Activated T-cell treated with anti-CD3 and anti-CD28 coated beads, Interleukin-2, amount 50 U/mL, for 72 hours (primary cell): ENCODE results near the gene GRID1. TPM values are rescaled to one million over a fixed set of nuclear protein-coding genes. Genes with fewer than 3 reads are reported as not detected.

ENCODE experiments used
- ATAC-seq, 2 donors: fragments of 150-1000 bp; cut with Tn5 transposase; replicated peaks in 1 of 2; 2 replicates each; pipeline ENCODE4 v1.10.0; 2021; ENCODE audit warnings: moderate library complexity in 2 of 2, mild to moderate bottlenecking in 1 of 2
- DNase-seq, 2 donors: peaks; one replicate each; pipeline ENCODE4 v3.0.0; 2021 to 2022; ENCODE audit warnings: mixed read lengths in 1 of 2
- H3K27ac Mint-ChIP-seq: one replicate; pipeline ENCODE4 v1.8.0; 2022; ENCODE audit warnings: mild to moderate bottlenecking, moderate library complexity, mixed read lengths
- H3K27me3 Mint-ChIP-seq: one replicate; pipeline ENCODE4 v1.8.0; 2022; ENCODE audit warnings: low read depth, mixed read lengths
- H3K36me3 Mint-ChIP-seq, 2 donors: one replicate each; pipeline ENCODE4 v1.8.0; 2022; ENCODE audit warnings: mixed read lengths in 2 of 2, mild to moderate bottlenecking in 1 of 2; ENCODE audit not compliant: insufficient read depth in 2 of 2
- H3K4me1 Mint-ChIP-seq: one replicate; pipeline ENCODE4 v1.8.0; 2022; ENCODE audit warnings: low read depth, mixed read lengths
- H3K4me3 Mint-ChIP-seq, 2 donors: one replicate each; pipeline ENCODE4 v1.8.0; 2022; ENCODE audit warnings: mild to moderate bottlenecking in 2 of 2, mixed read lengths in 2 of 2, moderate library complexity in 2 of 2
- H3K9me3 Mint-ChIP-seq, 2 donors: one replicate each; pipeline ENCODE4 v1.8.0; 2022; ENCODE audit warnings: mixed read lengths in 2 of 2
- total RNA-seq, 2 donors: library from RNA; stranded (reverse); gene quantifications; one replicate each; pipeline ENCODE4 v1.2.3, GENCODE V29; 2022

Gene GRID1
- total RNA-seq, 2 donors from 2014 or later = not detected

- Mint-ChIP-seq H3K9me3 (no peaks in the 10 kb centered on the region), H3K27ac (no peak overlapping the region), H3K4me3 (no peak overlapping the region), H3K27me3 (no peaks in the 10 kb centered on the region), H3K36me3 (no peaks in the 10 kb centered on the region), H3K4me1 (no peaks in the 10 kb centered on the region)
- ATAC-seq (no peak), DNase-seq (no peak)
Measured at GRCh38 chr10:86287966-86288579, 78.5 kb downstream of the GRID1 start.

GRCh38 chr10:86287110-86287793 lies 79.3 kb downstream of the GRID1 start:
- no peak for DNase-seq
- Mint-ChIP-seq H3K4me3 (no peak overlapping the region), H3K9me3 (no peaks in the 10 kb centered on the region)

GRCh38 chr10:86286236-86287109 lies 80.1 kb downstream of the GRID1 start:
- no peak for ATAC-seq
- H3K27me3 Mint-ChIP-seq = no peaks in the 10 kb centered on the region
- H3K4me3 Mint-ChIP-seq = no peak overlapping the region
- no peaks in the 10 kb centered on the region for H3K9me3 Mint-ChIP-seq
- H3K36me3 Mint-ChIP-seq = no peaks in the 10 kb centered on the region
- DNase-seq = no peak
- H3K27ac Mint-ChIP-seq = no peak overlapping the region
- H3K4me1 Mint-ChIP-seq = no peaks in the 10 kb centered on the region

More at GRCh38 chr10:86287110-86287793, 79.3 kb downstream of the GRID1 start:
- H3K27ac Mint-ChIP-seq = no peak overlapping the region
- no peak for ATAC-seq
- no peaks in the 10 kb centered on the region for H3K4me1 Mint-ChIP-seq
- H3K27me3 Mint-ChIP-seq = no peaks in the 10 kb centered on the region
- no peaks in the 10 kb centered on the region for H3K36me3 Mint-ChIP-seq

GRCh38 chr10:86285136-86285790 lies 81.3 kb downstream of the GRID1 start:
- DNase-seq (no peak), ATAC-seq (no peak)
- no peaks in the 10 kb centered on the region for H3K36me3 Mint-ChIP-seq
- no peaks in the 10 kb centered on the region for H3K27me3 Mint-ChIP-seq
- H3K4me1 Mint-ChIP-seq = no peaks in the 10 kb centered on the region
- no peak overlapping the region for H3K4me3 Mint-ChIP-seq
- H3K9me3 Mint-ChIP-seq = peaks cover under 1 to 3% of the 10 kb centered on the region in 2 donors
- no peak overlapping the region for H3K27ac Mint-ChIP-seq

GRCh38 chr10:86284355-86285105 lies 82.1 kb downstream of the GRID1 start:
- Mint-ChIP-seq H3K36me3 (no peaks in the 10 kb centered on the region), H3K4me3 (no peak overlapping the region), H3K4me1 (no peaks in the 10 kb centered on the region), H3K27me3 (no peaks in the 10 kb centered on the region), H3K27ac (no peak overlapping the region), H3K9me3 (peaks cover 2 to 3% of the 10 kb centered on the region in 2 donors)
- ATAC-seq (no peak), DNase-seq (no peak)

- H3K27me3 Mint-ChIP-seq = no peaks in the 10 kb centered on the region
- H3K4me3 Mint-ChIP-seq = no peak overlapping the region
- ATAC-seq (no peak), DNase-seq (no peak)
- no peaks in the 10 kb centered on the region for H3K36me3 Mint-ChIP-seq
- H3K9me3 Mint-ChIP-seq = peaks cover 2 to 3% of the 10 kb centered on the region in 2 donors
- H3K27ac Mint-ChIP-seq = no peak overlapping the region
- no peaks in the 10 kb centered on the region for H3K4me1 Mint-ChIP-seq
Measured at GRCh38 chr10:86283466-86284287, 82.9 kb downstream of the GRID1 start.

- Mint-ChIP-seq H3K4me3 (no peak overlapping the region), H3K27me3 (no peaks in the 10 kb centered on the region), H3K9me3 (peaks cover 2 to 6% of the 10 kb centered on the region in 2 donors), H3K4me1 (no peaks in the 10 kb centered on the region), H3K27ac (no peak overlapping the region), H3K36me3 (no peaks in the 10 kb centered on the region)
- DNase-seq (no peak), ATAC-seq (no peak)
Measured at GRCh38 chr10:86282664-86283465, 83.7 kb downstream of the GRID1 start.

- H3K4me3 Mint-ChIP-seq = no peak overlapping the region
- peaks cover 4 to 9% of the 10 kb centered on the region in 2 donors for H3K9me3 Mint-ChIP-seq
- H3K4me1 Mint-ChIP-seq = no peaks in the 10 kb centered on the region
- H3K36me3 Mint-ChIP-seq = no peaks in the 10 kb centered on the region
- H3K27ac Mint-ChIP-seq = no peak overlapping the region
- no peaks in the 10 kb centered on the region for H3K27me3 Mint-ChIP-seq
- no peak for DNase-seq
- no peak for ATAC-seq
Measured at GRCh38 chr10:86281396-86281795, 85.2 kb downstream of the GRID1 start.

GRCh38 chr10:86269332-86269731 lies 97.3 kb downstream of the GRID1 start:
- Mint-ChIP-seq H3K4me3 (no peak overlapping the region), H3K27ac (no peak overlapping the region), H3K27me3 (peaks cover 34% of the 10 kb centered on the region), H3K9me3 (no peaks in the 10 kb centered on the region), H3K36me3 (no peaks in the 10 kb centered on the region), H3K4me1 (no peaks in the 10 kb centered on the region)
- ATAC-seq (no peak), DNase-seq (no peak)

GRCh38 chr10:86267286-86268195 lies 99.1 kb downstream of the GRID1 start:
- DNase-seq (no peak), ATAC-seq (no peak)
- Mint-ChIP-seq H3K9me3 (no peaks in the 10 kb centered on the region), H3K27me3 (peaks cover 46% of the 10 kb centered on the region), H3K4me1 (no peaks in the 10 kb centered on the region), H3K36me3 (no peaks in the 10 kb centered on the region), H3K4me3 (no peak overlapping the region), H3K27ac (no peak overlapping the region)
